HepG2 (cell line): ENCODE data around the gene NEK6.

Experiments
- EZH2 ChIP-seq: conservative IDR thresholded peaks from 2 replicates; pipeline ENCODE4 v1.6.1; 2012; ENCODE audit warnings: mild to moderate bottlenecking, low read depth, low read length, moderate library complexity
- HNRNPK ChIP-seq: fragments of 200-400 bp; formaldehyde crosslinking; IDR thresholded peaks from 2 replicates; pipeline ENCODE4 v1.6.1; 2018; ENCODE audit warnings: low read length, low read depth, moderate library complexity, mild to moderate bottlenecking; ENCODE audit not compliant: poor library complexity, severe bottlenecking
- NFIC ChIP-seq: IDR thresholded peaks from 2 replicates; pipeline ENCODE4 v1.6.1; 2012; ENCODE audit warnings: mild to moderate bottlenecking, low read length, inconsistent platforms
- PAF1 ChIP-seq: IDR thresholded peaks from 2 replicates; pipeline ENCODE4 v1.6.1; 2016; ENCODE audit warnings: missing genetic modification reagents, missing compliant biosample characterization
- POLR2AphosphoS5 ChIP-seq: IDR thresholded peaks from 2 replicates; pipeline ENCODE4 v1.6.1; 2012; ENCODE audit warnings: low read depth, low read length
- RERE ChIP-seq: IDR thresholded peaks from 2 replicates; pipeline ENCODE4 v1.6.1; 2016; ENCODE audit warnings: low read depth, missing genetic modification reagents, missing compliant biosample characterization
- SP4 ChIP-seq: sonication (generic); formaldehyde crosslinking; IDR thresholded peaks from 2 replicates; pipeline ENCODE4 v1.8.1; 2023; ENCODE audit warnings: mild to moderate bottlenecking, missing genetic modification reagents
- ZBTB7B ChIP-seq: sonication (generic); formaldehyde crosslinking; IDR thresholded peaks from 2 replicates; pipeline ENCODE4 v1.4.0; 2020; ENCODE audit warnings: missing genetic modification reagents
- ZNF232 ChIP-seq: sonication (generic); formaldehyde crosslinking; IDR thresholded peaks from 2 replicates; pipeline ENCODE4 v1.4.0; 2020; ENCODE audit warnings: missing genetic modification reagents, borderline replicate concordance
- ZNF296 ChIP-seq: sonication (generic); formaldehyde crosslinking; conservative IDR thresholded peaks from 2 replicates; pipeline ENCODE4 v1.5.0; 2020; ENCODE audit warnings: mild to moderate bottlenecking, missing genetic modification reagents

- TF ChIP-seq ZNF296 (no peak), HNRNPK (no peak), ZNF232 (CRISPR knock-in tag) (no peak), NFIC (no peak), POLR2AphosphoS5 (no peak), EZH2 (no peak), PAF1 (CRISPR knock-in tag) (no peak), ZBTB7B (no peak), RERE (CRISPR knock-in tag) (no peak), SP4 (CRISPR knock-in tag) (no peak)
Observed at GRCh38 chr9:124392871-124393460, 135.2 kb downstream of the NEK6 start.
